B cell (primary cell): Measurements from ENCODE around the gene TNFAIP8L1. TPM values are rescaled to one million over a fixed set of nuclear protein-coding genes. Genes with fewer than 3 reads are reported as not detected.

Experiments used
- ATAC-seq: fragments of 200-7000 bp; cut with Tn5 transposase; one replicate; pipeline ENCODE4 v1.10.0; 2021; ENCODE audit warnings: low read depth, mild to moderate bottlenecking, moderate number of reproducible peaks, moderate library complexity
- CTCF ChIA-PET: fragments of 350-600 bp; sonication (Branson Sonifier 250); formaldehyde crosslinking; loops from one replicate; lab custom pipeline; 2021; ENCODE audit warnings: antibody characterized with exemption, inconsistent platforms; lab: Charles Lee
- POLR2A ChIA-PET: fragments of 350-600 bp; sonication (Branson Sonifier 250); formaldehyde crosslinking; loops from one replicate; lab custom pipeline; 2021; ENCODE audit warnings: antibody characterized with exemption; lab: Charles Lee
- DNase-seq: peaks from one replicate; pipeline ENCODE4 v3.0.0; 2013
- H2AFZ ChIP-seq: 2 replicates; pipeline ENCODE4 v1.6.1; 2012; ENCODE audit warnings: mild to moderate bottlenecking, low read depth, low read length; ENCODE audit not compliant: insufficient read depth, poor library complexity, severe bottlenecking
- H3K27ac ChIP-seq, 2 donors: 1 replicate in 1 of 2; 2 replicates in 1 of 2; pipeline ENCODE4 v1.5.1; 2012 to 2013; ENCODE audit warnings: low read length in 2 of 2, mild to moderate bottlenecking in 2 of 2, moderate library complexity in 1 of 2
- H3K27me3 ChIP-seq, 4 experiments: fragments of 200-600 bp in 1 of 4; sonication (generic) in 1 of 4; replicated peaks in 1 of 4; 1 replicate in 2 of 4; 2 replicates in 2 of 4; pipeline versions ENCODE4 v1.6.1 to v1.7.0; 2013 to 2016; ENCODE audit warnings: low read length in 3 of 4, mild to moderate bottlenecking in 2 of 4, mixed read lengths in 1 of 4, moderate library complexity in 1 of 4; ENCODE audit not compliant: insufficient read depth in 4 of 4, control insufficient read depth in 3 of 4; ENCODE audit errors: control extremely low read depth in 1 of 4
- H3K36me3 ChIP-seq, 2 experiments: replicated peaks in 1 of 2; 1 replicate in 1 of 2; 2 replicates in 1 of 2; pipeline versions ENCODE4 v1.6.1 to v1.7.1; 2013; ENCODE audit warnings: low read length in 1 of 2; ENCODE audit not compliant: insufficient read depth in 2 of 2, control insufficient read depth in 1 of 2; ENCODE audit errors: control extremely low read depth in 1 of 2, extremely low read depth in 1 of 2
- H3K4me1 ChIP-seq, 2 donors: fragments of 200-600 bp in 1 of 2; sonication (generic) in 1 of 2; 1 replicate in 1 of 2; 2 replicates in 1 of 2; pipeline versions ENCODE4 v1.5.1 to v1.6.1; 2013 to 2017; ENCODE audit warnings: low read length in 2 of 2; ENCODE audit not compliant: control insufficient read depth in 2 of 2, insufficient read depth in 2 of 2
- H3K4me2 ChIP-seq: replicated peaks from 2 replicates; pipeline ENCODE3; 2012; ENCODE audit warnings: mild to moderate bottlenecking, low read depth, low read length; ENCODE audit not compliant: poor library complexity, severe bottlenecking
- H3K4me3 ChIP-seq, 5 experiments: fragments of 200-600 bp in 1 of 5; sonication (generic) in 1 of 5; 1 replicate in 3 of 5; 2 replicates in 2 of 5; pipeline versions ENCODE4 v1.5.1 to v1.7.0; 2011 to 2016; ENCODE audit warnings: low read length in 4 of 5, mild to moderate bottlenecking in 4 of 5, low read depth in 2 of 5, control low read depth in 1 of 5, moderate library complexity in 1 of 5; ENCODE audit not compliant: insufficient read depth in 1 of 5; ENCODE audit errors: control extremely low read depth in 1 of 5, extremely low read depth in 1 of 5
- H3K79me2 ChIP-seq: fragments of 200-600 bp; sonication (generic); one replicate; pipeline ENCODE4 v1.6.0; 2016; ENCODE audit warnings: low read length; ENCODE audit not compliant: control insufficient read depth, insufficient read depth
- H3K9ac ChIP-seq: fragments of 200-600 bp; sonication (generic); 2 replicates; pipeline ENCODE4 v1.6.1; 2017; ENCODE audit warnings: mild to moderate bottlenecking, low read length, moderate library complexity
- H3K9me3 ChIP-seq, 3 donors: one replicate each; pipeline versions ENCODE4 v1.6.1 to v1.7.1; 2013; ENCODE audit warnings: low read length in 2 of 3; ENCODE audit not compliant: control insufficient read depth in 2 of 3, insufficient read depth in 1 of 3; ENCODE audit errors: control extremely low read depth in 1 of 3
- H4K20me1 ChIP-seq: 2 replicates; pipeline ENCODE4 v1.6.0; 2012; ENCODE audit warnings: mild to moderate bottlenecking, low read length; ENCODE audit not compliant: insufficient read depth, control insufficient read depth, poor library complexity, severe bottlenecking
- H3K27ac Mint-ChIP-seq: one replicate; pipeline ENCODE4 v1.8.0; 2021; ENCODE audit warnings: mixed read lengths
- H3K27me3 Mint-ChIP-seq: one replicate; pipeline ENCODE4 v1.8.0; 2021; ENCODE audit warnings: mixed read lengths
- H3K4me1 Mint-ChIP-seq: one replicate; pipeline ENCODE4 v1.8.0; 2021; ENCODE audit warnings: mixed read lengths
- H3K4me3 Mint-ChIP-seq: one replicate; pipeline ENCODE4 v1.8.0; 2021; ENCODE audit warnings: mixed read lengths
- H3K9me3 Mint-ChIP-seq: one replicate; pipeline ENCODE4 v1.8.0; 2022; ENCODE audit warnings: mixed read lengths; ENCODE audit not compliant: insufficient read depth
- EZH2 ChIP-seq: IDR thresholded peaks from 2 replicates; pipeline ENCODE4 v1.6.1; 2012; ENCODE audit warnings: borderline replicate concordance, low read depth, mild to moderate bottlenecking, moderate library complexity, low read length; ENCODE audit not compliant: insufficient read depth, poor library complexity, severe bottlenecking
- WGBS: methylation state at CpG from one replicate; pipeline ENCODE4 v1.1.5; 2013; ENCODE audit warnings: missing lambda C conversion rate; ENCODE audit not compliant: insufficient coverage; 5-methylcytosine and 5-hydroxymethylcytosine counted together
- intact Hi-C: fragments of 100-400 bp; cut with micrococcal nuclease; formaldehyde crosslinking; loops from one replicate; pipeline ENCODE4 v1.10.0; 2022
- polyA plus RNA-seq: library from polyadenylated mRNA; depleted of rRNA; stranded (reverse); fragments of >200 nt; gene quantifications from 2 replicates; pipeline ENCODE4 v1.2.3, GENCODE V29; 2012
- total RNA-seq, 2 donors: library from RNA; stranded (reverse); fragments of 120-200 nt in 1 of 2; gene quantifications; 1 replicate in 1 of 2; 2 replicates in 1 of 2; pipeline versions ENCODE4 v1.2.3 to v1.2.4, GENCODE V29; 2013 to 2022
- TF ChIP-seq, protein P1 (sequence below): fragments of 200-600 bp; IDR thresholded peaks from one replicate; pipeline ENCODE4 v1.8.0; 2022; ENCODE audit warnings: antibody characterized with exemption, mild to moderate bottlenecking

Gene TNFAIP8L1
- total and polyA plus RNA-seq, 2 donors (not counting 1 experiment from before 2014, with no cell fraction given): 9.1 to 20.9 TPM

- H3K27ac ChIP-seq: no peak overlapping the region
- no peaks in the 10 kb centered on the region for H3K9me3 ChIP-seq
- no peaks in the 10 kb centered on the region for H4K20me1 ChIP-seq
- H3K4me3 ChIP-seq: no peak overlapping the region
- no peaks in the 10 kb centered on the region for H3K4me1 ChIP-seq
- H3K4me1 Mint-ChIP-seq: no peaks in the 10 kb centered on the region
- H3K79me2 ChIP-seq: peaks cover 2% of the 10 kb centered on the region
- no peak overlapping the region for H2AFZ ChIP-seq
- H3K4me3 Mint-ChIP-seq: no peak overlapping the region
- intact Hi-C loops: no loop called here
- no peak overlapping the region for H3K9ac ChIP-seq
- no peak overlapping the region for H3K4me2 ChIP-seq
- WGBS: 96% methylated on average over 18 of the region's 22 CpGs
- DNase-seq: no peak
- no peaks in the 10 kb centered on the region for H3K27me3 Mint-ChIP-seq
- H3K36me3 ChIP-seq: peaks cover 0 to 83% of the 10 kb centered on the region in 2 experiments
- H3K9me3 Mint-ChIP-seq: no peaks in the 10 kb centered on the region
- H3K27ac Mint-ChIP-seq: no peak overlapping the region
- H3K27me3 ChIP-seq: no peaks in the 10 kb centered on the region
- ChIA-PET POLR2A (no interaction called here), CTCF (no interaction called here)
- TF ChIP-seq, protein P1, sequence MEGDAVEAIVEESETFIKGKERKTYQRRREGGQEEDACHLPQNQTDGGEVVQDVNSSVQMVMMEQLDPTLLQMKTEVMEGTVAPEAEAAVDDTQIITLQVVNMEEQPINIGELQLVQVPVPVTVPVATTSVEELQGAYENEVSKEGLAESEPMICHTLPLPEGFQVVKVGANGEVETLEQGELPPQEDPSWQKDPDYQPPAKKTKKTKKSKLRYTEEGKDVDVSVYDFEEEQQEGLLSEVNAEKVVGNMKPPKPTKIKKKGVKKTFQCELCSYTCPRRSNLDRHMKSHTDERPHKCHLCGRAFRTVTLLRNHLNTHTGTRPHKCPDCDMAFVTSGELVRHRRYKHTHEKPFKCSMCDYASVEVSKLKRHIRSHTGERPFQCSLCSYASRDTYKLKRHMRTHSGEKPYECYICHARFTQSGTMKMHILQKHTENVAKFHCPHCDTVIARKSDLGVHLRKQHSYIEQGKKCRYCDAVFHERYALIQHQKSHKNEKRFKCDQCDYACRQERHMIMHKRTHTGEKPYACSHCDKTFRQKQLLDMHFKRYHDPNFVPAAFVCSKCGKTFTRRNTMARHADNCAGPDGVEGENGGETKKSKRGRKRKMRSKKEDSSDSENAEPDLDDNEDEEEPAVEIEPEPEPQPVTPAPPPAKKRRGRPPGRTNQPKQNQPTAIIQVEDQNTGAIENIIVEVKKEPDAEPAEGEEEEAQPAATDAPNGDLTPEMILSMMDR: no peak
- no peak for TF ChIP-seq EZH2
- ATAC-seq: no peak
Observed at GRCh38 chr19:4694211-4694987, 55.1 kb downstream of the TNFAIP8L1 start.

- H3K27ac ChIP-seq: no peak overlapping the region
- ATAC-seq: no peak
- H3K4me2 ChIP-seq: no peak overlapping the region
- no peak overlapping the region for H2AFZ ChIP-seq
- no peaks in the 10 kb centered on the region for H3K27me3 ChIP-seq
- Mint-ChIP-seq H3K4me1 (no peaks in the 10 kb centered on the region), H3K4me3 (no peak overlapping the region), H3K27ac (no peak overlapping the region), H3K27me3 (no peaks in the 10 kb centered on the region), H3K9me3 (no peaks in the 10 kb centered on the region)
- DNase-seq: no peak
- 97% methylated on average over 18 of the region's 19 CpGs for WGBS
- POLR2A ChIA-PET: no interaction called here
- no peak overlapping the region for H3K4me3 ChIP-seq
- H4K20me1 ChIP-seq: no peaks in the 10 kb centered on the region
- no peaks in the 10 kb centered on the region for H3K9me3 ChIP-seq
- TF ChIP-seq, protein P1: no peak
- TF ChIP-seq EZH2: no peak
- CTCF ChIA-PET: no interaction called here
- intact Hi-C loops: no loop called here
- peaks cover 1 to 83% of the 10 kb centered on the region in 2 experiments for H3K36me3 ChIP-seq
- no peaks in the 10 kb centered on the region for H3K4me1 ChIP-seq
- H3K79me2 ChIP-seq: peaks cover 2% of the 10 kb centered on the region
- no peak overlapping the region for H3K9ac ChIP-seq
Observed at GRCh38 chr19:4695224-4695731, 56.0 kb downstream of the TNFAIP8L1 start.
